GM23338 (cell line): ENCODE measurements around the gene FSTL3. TPM values are rescaled to one million over a fixed set of nuclear protein-coding genes. Genes with fewer than 3 reads are reported as not detected.

Source experiments
- ATAC-seq: fragments of 200-7000 bp; cut with Tn5 transposase; 3 replicates; pipeline ENCODE4 v1.9.1; 2020
- DNase-seq: peaks from one replicate; pipeline ENCODE4 v3.0.0-alpha.2; 2015; ENCODE audit warnings: low spot score
- H2AFZ ChIP-seq: fragments of 200-600 bp; sonication (generic); 2 replicates; pipeline ENCODE4 v1.8.0; 2016; ENCODE audit warnings: antibody characterized with exemption, mild to moderate bottlenecking, moderate library complexity
- H3F3A ChIP-seq: fragments of 200-600 bp; sonication (generic); replicated peaks from 2 replicates; pipeline ENCODE4 v1.8.0; 2017; ENCODE audit warnings: antibody characterized with exemption, mixed run types, low read depth
- H3K27ac ChIP-seq: fragments of 200-600 bp; sonication (generic); 2 replicates; pipeline ENCODE4 v1.6.1; 2016; ENCODE audit warnings: low read depth
- H3K27me3 ChIP-seq: fragments of 200-600 bp; sonication (generic); 2 replicates; pipeline ENCODE4 v1.8.0; 2016; ENCODE audit warnings: mild to moderate bottlenecking, mixed run types, moderate library complexity; ENCODE audit not compliant: insufficient read depth
- H3K36me3 ChIP-seq: fragments of 200-600 bp; sonication (generic); 2 replicates; pipeline ENCODE4 v1.8.0; 2016; ENCODE audit warnings: mild to moderate bottlenecking; ENCODE audit not compliant: insufficient read depth
- H3K4me1 ChIP-seq: fragments of 200-600 bp; sonication (generic); 2 replicates; pipeline ENCODE4 v1.8.0; 2016; ENCODE audit warnings: mild to moderate bottlenecking, moderate library complexity; ENCODE audit not compliant: insufficient read depth
- H3K4me2 ChIP-seq: fragments of 200-600 bp; sonication (generic); 2 replicates; pipeline ENCODE4 v1.7.1; 2017; ENCODE audit warnings: mixed run types
- H3K4me3 ChIP-seq: fragments of 200-600 bp; sonication (generic); 2 replicates; pipeline ENCODE4 v1.6.1; 2016; ENCODE audit warnings: mixed run types
- H3K79me2 ChIP-seq: fragments of 200-600 bp; sonication (generic); replicated peaks from 2 replicates; pipeline ENCODE4 v1.8.0; 2017; ENCODE audit warnings: mild to moderate bottlenecking; ENCODE audit not compliant: insufficient read depth
- H3K9me2 ChIP-seq: fragments of 200-600 bp; sonication (generic); 2 replicates; pipeline ENCODE4 v1.8.0; 2017; ENCODE audit not compliant: insufficient read depth
- H4K20me1 ChIP-seq: fragments of 200-600 bp; sonication (generic); replicated peaks from 2 replicates; pipeline ENCODE4 v1.8.0; 2017; ENCODE audit warnings: mild to moderate bottlenecking; ENCODE audit not compliant: insufficient read depth
- H3K27ac Mint-ChIP-seq: 2 replicates; pipeline ENCODE4 v1.8.0; 2020; ENCODE audit warnings: inconsistent platforms, mild to moderate bottlenecking, moderate library complexity, mixed read lengths
- H3K27me3 Mint-ChIP-seq: 3 replicates; pipeline ENCODE4 v1.8.0; 2022; ENCODE audit warnings: low read depth, mild to moderate bottlenecking, moderate library complexity, mixed read lengths, inconsistent platforms; ENCODE audit not compliant: insufficient read depth, poor library complexity
- H3K36me3 Mint-ChIP-seq: 3 replicates; pipeline ENCODE4 v1.8.0; 2021; ENCODE audit warnings: low read depth, mild to moderate bottlenecking, inconsistent platforms, moderate library complexity, mixed read lengths
- H3K4me1 Mint-ChIP-seq: 3 replicates; pipeline ENCODE4 v1.8.0; 2020; ENCODE audit warnings: mild to moderate bottlenecking, inconsistent platforms, mixed read lengths
- H3K4me3 Mint-ChIP-seq: 3 replicates; pipeline ENCODE4 v1.8.0; 2021; ENCODE audit warnings: moderate library complexity, mild to moderate bottlenecking, inconsistent platforms, mixed read lengths
- H3K9me3 Mint-ChIP-seq: 3 replicates; pipeline ENCODE4 v1.8.0; 2020; ENCODE audit warnings: moderate library complexity, mild to moderate bottlenecking, inconsistent platforms, mixed read lengths
- CREB1 ChIP-seq: fragments of 250-450 bp; sonication (Bioruptor Pico); IDR thresholded peaks from 2 replicates; pipeline ENCODE4 v1.5.0; 2020; ENCODE audit warnings: low read depth, mild to moderate bottlenecking, moderate library complexity
- CTCF ChIP-seq, 2 experiments: fragments of 200-600 bp in 1 of 2; sonication (generic) in 1 of 2; conservative IDR thresholded peaks; 2 replicates each; pipeline versions ENCODE4 v1.5.1 to v1.6.1; 2016 to 2017; ENCODE audit warnings: antibody characterized with exemption in 2 of 2, low read depth in 2 of 2, mild to moderate bottlenecking in 2 of 2, moderate library complexity in 1 of 2
- ETS1 ChIP-seq: IDR thresholded peaks from 2 replicates; pipeline ENCODE4 v1.6.1; 2016; ENCODE audit warnings: antibody characterized with exemption
- EZH2 ChIP-seq: fragments of 200-600 bp; sonication (generic); IDR thresholded peaks from one replicate; pipeline ENCODE4 v1.8.0; 2017; ENCODE audit warnings: antibody characterized with exemption, mild to moderate bottlenecking, low read depth; ENCODE audit not compliant: unreplicated experiment
- EZH2phosphoT487 ChIP-seq: fragments of 200-600 bp; sonication (generic); IDR thresholded peaks from one replicate; pipeline ENCODE4 v1.8.1; 2018; ENCODE audit warnings: antibody characterized with exemption; ENCODE audit not compliant: unreplicated experiment
- JUNB ChIP-seq: IDR thresholded peaks from one replicate; pipeline ENCODE4 v1.6.1; 2016; ENCODE audit warnings: antibody characterized with exemption; ENCODE audit not compliant: unreplicated experiment
- NANOG ChIP-seq: IDR thresholded peaks from 2 replicates; pipeline ENCODE4 v1.6.1; 2016; ENCODE audit warnings: antibody characterized with exemption, borderline replicate concordance
- POLR2AphosphoS5 ChIP-seq: IDR thresholded peaks from 2 replicates; pipeline ENCODE4 v1.6.1; 2016; ENCODE audit warnings: antibody characterized with exemption, low read depth
- REST ChIP-seq: IDR thresholded peaks from one replicate; pipeline ENCODE4 v1.6.1; 2018; ENCODE audit warnings: antibody characterized with exemption; ENCODE audit not compliant: unreplicated experiment
- STAT1 ChIP-seq: IDR thresholded peaks from one replicate; pipeline ENCODE4 v1.6.1; 2016; ENCODE audit warnings: antibody characterized with exemption; ENCODE audit not compliant: unreplicated experiment
- ZNF114 ChIP-seq: fragments of 250-450 bp; sonication (Bioruptor Pico); IDR thresholded peaks from 2 replicates; pipeline ENCODE4 v1.5.0; 2020; ENCODE audit warnings: mild to moderate bottlenecking, moderate library complexity
- ZNF331 ChIP-seq: fragments of 250-450 bp; sonication (Bioruptor Pico); IDR thresholded peaks from 2 replicates; pipeline ENCODE4 v1.5.0; 2020; ENCODE audit warnings: low read depth, mild to moderate bottlenecking, moderate library complexity
- ZNF462 ChIP-seq: fragments of 250-450 bp; sonication (Bioruptor Pico); IDR thresholded peaks from 2 replicates; pipeline ENCODE4 v1.5.0; 2020; ENCODE audit warnings: mild to moderate bottlenecking, moderate library complexity
- polyA plus RNA-seq: library from polyadenylated mRNA; unstranded; fragments of >200 nt; fragmentation: Nextera tagmentation; extraction: Ambion mirVana; gene quantifications from 2 replicates; pipeline ENCODE4 v1.2.1, GENCODE V29; 2016
- total RNA-seq: library from RNA; depleted of rRNA; stranded (reverse); fragments of >200 nt; shearing (Covaris generic); gene quantifications from 2 replicates; pipeline ENCODE4 v1.2.3, GENCODE V29; 2014

The FSTL3 gene
- total and polyA plus RNA-seq, 2 experiments from 2014 or later = 3.1 to 10.1 TPM

GRCh38 chr19:629961-630714, 46.1 kb upstream of the FSTL3 start:
- Histone ChIP-seq H3K4me1 (peaks cover 3% of the 10 kb centered on the region; the same call in 1 of the 2 replicates), H3K36me3 (peaks cover 6% of the 10 kb centered on the region; the same call in 1 of the 2 replicates), H3K9me2 (no peaks in the 10 kb centered on the region), H3K4me3 (no peak overlapping the region), H3K4me2 (no peak overlapping the region), H2AFZ (no peak overlapping the region), H4K20me1 (peaks cover 5% of the 10 kb centered on the region), H3K27ac (no peak overlapping the region), H3K79me2 (peaks cover 40% of the 10 kb centered on the region), H3F3A (0 out of 2 replicates have a peak, but pooled peaks cover 5% of the 10 kb centered on the region), H3K27me3 (no peaks in the 10 kb centered on the region)
- H3K4me1 Mint-ChIP-seq = peaks cover 10% of the 10 kb centered on the region; the same call in 1 of the 3 replicates
- H3K27ac Mint-ChIP-seq = no peak overlapping the region
- ATAC-seq (no peak), DNase-seq (no peak)
- TF ChIP-seq STAT1 = no peak
- no peak for TF ChIP-seq CREB1 (CRISPR knock-in tag)
- TF ChIP-seq REST = no peak
- TF ChIP-seq EZH2 = no peak
- TF ChIP-seq ETS1 = no peak
- TF ChIP-seq ZNF331 (CRISPR knock-in tag) = no peak
- no peak for TF ChIP-seq JUNB
- no peak for TF ChIP-seq CTCF (conservative IDR thresholded peaks at IDR 0.05; ENCODE audit: low read depth in 2 of 2)
- no peak for TF ChIP-seq EZH2phosphoT487
- TF ChIP-seq POLR2AphosphoS5 = no peak
- TF ChIP-seq ZNF114 = no peak
- no peak for TF ChIP-seq ZNF462 (CRISPR knock-in tag)
- TF ChIP-seq NANOG = no peak
- peaks cover 51% of the 10 kb centered on the region for H3K36me3 Mint-ChIP-seq
- H3K4me3 Mint-ChIP-seq = no peak overlapping the region
- H3K27me3 Mint-ChIP-seq = peaks cover 17% of the 10 kb centered on the region
- no peaks in the 10 kb centered on the region for H3K9me3 Mint-ChIP-seq
